Measurements from ENCODE around the gene RADIL.

The RADIL gene

DNA sequence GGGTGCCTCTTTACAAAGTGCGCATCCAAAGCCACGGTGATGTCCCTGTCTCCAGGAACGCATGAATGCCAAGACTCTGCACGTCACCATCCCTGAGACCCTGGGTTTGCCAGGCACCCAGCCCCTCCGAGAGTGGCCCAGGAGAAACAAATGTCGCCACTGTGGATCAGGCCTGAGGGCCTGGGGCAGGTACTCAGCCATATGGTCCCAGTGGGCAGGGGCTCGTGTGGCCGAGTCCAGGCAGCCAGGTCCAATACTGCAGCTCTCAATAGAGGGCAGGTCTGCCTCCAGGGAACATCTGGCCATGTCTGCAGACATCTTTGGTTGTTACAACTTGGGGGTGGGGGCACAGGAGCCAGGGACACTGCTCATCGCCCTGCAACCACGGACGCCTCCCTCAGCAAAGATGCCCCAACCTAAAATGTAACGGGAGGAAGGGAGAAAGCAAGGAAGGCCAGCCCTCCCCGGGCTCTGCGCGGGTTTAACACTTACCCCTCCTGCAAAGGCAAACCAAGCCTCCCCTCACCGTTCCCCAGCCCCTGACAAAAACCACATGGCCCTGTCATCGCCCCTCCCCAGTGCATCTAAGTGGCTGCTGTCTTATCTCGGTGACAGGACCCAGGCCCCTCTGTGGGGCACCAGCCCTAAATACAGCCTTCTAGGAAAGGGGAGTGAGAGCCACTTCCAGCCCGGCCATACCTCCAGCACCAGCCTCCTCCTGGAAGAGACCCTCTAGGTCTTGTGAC is 11.4 kb downstream of the RADIL start:
- DNase-seq: no peak
- Histone ChIP-seq H3K36me3 (ENCODE audit: control insufficient read depth, insufficient read depth, low read length) (no peaks in the 10 kb centered on the region), H3K27me3 (replicated peaks; ENCODE audit: control insufficient read depth, insufficient read depth, low read length, poor library complexity, severe bottlenecking) (no peaks in the 10 kb centered on the region), H3K9me3 (ENCODE audit: control insufficient read depth, low read length) (no peaks in the 10 kb centered on the region), H3K4me3 (ENCODE audit: insufficient read depth, low read depth, low read length, poor library complexity, severe bottlenecking) (no peak overlapping the region), H3K27ac (ENCODE audit: insufficient read depth, low read length, poor library complexity, severe bottlenecking) (no peak overlapping the region), H3K4me1 (ENCODE audit: control insufficient read depth, insufficient read depth, low read length, poor library complexity, severe bottlenecking) (no peaks in the 10 kb centered on the region)

DNA sequence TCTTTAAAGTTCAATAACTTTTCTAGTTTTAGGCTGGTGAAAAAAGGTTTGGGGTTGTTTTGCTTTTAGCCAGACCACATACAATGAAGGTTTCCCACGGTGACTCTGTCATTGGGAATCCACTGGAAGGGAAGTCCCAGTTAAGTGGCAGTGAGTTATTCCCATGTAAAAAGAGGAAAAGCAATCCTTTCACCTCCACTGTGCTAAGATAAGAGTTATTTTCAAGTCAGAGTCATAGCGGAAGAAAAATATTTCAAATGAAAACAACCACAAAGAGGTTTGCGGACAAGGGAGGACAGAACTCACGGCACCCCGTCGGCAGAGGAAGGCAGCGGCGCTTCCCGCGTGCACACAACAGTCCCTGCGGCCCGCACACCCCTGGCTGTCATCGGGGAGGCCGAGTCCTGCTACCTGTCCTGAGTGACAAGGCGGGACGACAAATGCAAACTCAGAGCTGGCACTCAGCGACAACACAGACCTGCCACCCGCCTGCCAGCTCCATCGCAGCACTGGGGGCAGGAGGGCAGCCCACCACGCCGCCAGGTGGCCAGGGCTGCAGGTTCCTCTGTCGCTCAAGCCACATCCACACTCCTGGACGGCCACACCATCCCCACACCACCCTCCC is 12.3 kb downstream of the RADIL start:
- DNase-seq: no peak
- H3K4me3 ChIP-seq (ENCODE audit: insufficient read depth, low read depth, low read length, poor library complexity, severe bottlenecking): no peak overlapping the region
- no peak overlapping the region for H3K27ac ChIP-seq (ENCODE audit: insufficient read depth, low read length, poor library complexity, severe bottlenecking)

DNA sequence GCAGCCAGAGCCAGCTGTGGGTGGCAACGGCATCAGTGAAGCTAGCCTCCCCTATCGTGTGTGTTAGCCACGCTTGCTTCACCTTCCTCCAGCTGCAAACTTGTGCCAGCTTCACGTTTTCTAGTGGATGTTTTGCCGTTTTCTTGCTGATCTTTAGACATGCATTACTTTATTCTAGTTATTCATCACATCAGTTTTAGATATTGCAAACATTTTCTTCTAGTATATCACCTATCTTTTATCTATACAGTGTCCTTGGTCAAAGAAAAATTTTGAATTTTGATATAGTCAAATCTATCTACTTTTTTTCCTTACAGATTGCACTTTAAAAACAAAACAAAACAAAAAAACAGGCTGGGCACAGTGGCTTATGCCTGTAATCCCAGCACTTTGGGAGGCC is 15.0 kb downstream of the RADIL start:
- no peak overlapping the region for H3K27ac ChIP-seq (ENCODE audit: insufficient read depth, low read length, poor library complexity, severe bottlenecking)
- DNase-seq: no peak
- H3K4me3 ChIP-seq (ENCODE audit: insufficient read depth, low read depth, low read length, poor library complexity, severe bottlenecking): no peak overlapping the region
- H3K4me1 ChIP-seq (ENCODE audit: control insufficient read depth, insufficient read depth, low read length, poor library complexity, severe bottlenecking): no peaks in the 10 kb centered on the region
- no peaks in the 10 kb centered on the region for H3K9me3 ChIP-seq (ENCODE audit: control insufficient read depth, low read length)
- H3K27me3 ChIP-seq (replicated peaks; ENCODE audit: control insufficient read depth, insufficient read depth, low read length, poor library complexity, severe bottlenecking): peaks cover 3% of the 10 kb centered on the region
- H3K36me3 ChIP-seq (ENCODE audit: control insufficient read depth, insufficient read depth, low read length): no peaks in the 10 kb centered on the region

More for the DNA sequence above, 12.3 kb downstream of the RADIL start:
- H3K36me3 ChIP-seq (ENCODE audit: control insufficient read depth, insufficient read depth, low read length): no peaks in the 10 kb centered on the region
- no peaks in the 10 kb centered on the region for H3K4me1 ChIP-seq (ENCODE audit: control insufficient read depth, insufficient read depth, low read length, poor library complexity, severe bottlenecking)
- no peaks in the 10 kb centered on the region for H3K9me3 ChIP-seq (ENCODE audit: control insufficient read depth, low read length)
- no peaks in the 10 kb centered on the region for H3K27me3 ChIP-seq (replicated peaks; ENCODE audit: control insufficient read depth, insufficient read depth, low read length, poor library complexity, severe bottlenecking)

DNA sequence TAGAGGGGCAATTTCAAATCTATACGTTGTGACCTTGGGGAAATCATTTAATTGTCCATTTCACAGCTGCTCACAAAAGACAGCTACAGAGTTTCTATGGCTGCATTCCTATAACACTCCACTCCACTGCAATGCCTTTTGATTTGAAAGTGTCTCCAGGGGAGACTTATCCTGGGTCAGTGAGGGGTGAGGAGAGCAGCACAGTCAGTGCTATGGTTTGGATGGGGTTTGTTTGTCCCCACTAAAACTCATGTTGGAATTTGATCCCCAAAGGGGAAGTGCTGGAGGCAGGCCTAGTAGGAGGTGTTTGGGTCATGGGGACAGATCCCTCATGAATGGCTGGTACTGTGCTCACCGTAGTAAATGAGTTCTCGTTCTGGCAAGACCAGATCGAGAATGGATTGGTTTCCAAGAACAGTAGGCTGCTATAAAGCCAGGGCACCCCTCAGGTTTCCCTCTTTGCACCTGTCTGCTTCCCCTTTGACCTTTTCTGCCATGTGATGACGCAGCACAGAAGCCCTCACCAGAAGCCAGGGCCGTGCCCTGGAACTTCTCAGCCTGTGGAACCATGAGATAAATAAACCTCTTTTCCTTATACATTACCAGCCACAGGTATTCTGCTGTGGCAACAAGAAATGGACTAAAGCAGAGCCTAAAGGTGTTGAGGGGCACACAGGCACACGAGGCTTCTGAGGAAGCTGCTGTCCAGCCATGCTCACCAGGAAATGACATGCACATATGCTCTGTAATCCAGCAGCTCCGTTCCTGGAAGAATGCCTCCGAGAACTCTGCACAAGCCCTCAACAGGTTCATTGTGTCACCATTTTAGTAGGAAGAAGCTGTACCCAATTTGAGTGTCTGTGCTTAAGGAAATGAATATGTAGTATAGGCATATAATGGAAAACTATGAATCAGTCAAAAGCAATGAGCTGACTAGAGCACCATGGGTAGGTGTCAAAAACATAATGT is 16.7 kb downstream of the RADIL start:
- Histone ChIP-seq H3K9me3 (ENCODE audit: control insufficient read depth, low read length) (no peaks in the 10 kb centered on the region), H3K27me3 (replicated peaks; ENCODE audit: control insufficient read depth, insufficient read depth, low read length, poor library complexity, severe bottlenecking) (peaks cover 7% of the 10 kb centered on the region), H3K36me3 (ENCODE audit: control insufficient read depth, insufficient read depth, low read length) (no peaks in the 10 kb centered on the region), H3K27ac (ENCODE audit: insufficient read depth, low read length, poor library complexity, severe bottlenecking) (no peak overlapping the region), H3K4me3 (ENCODE audit: insufficient read depth, low read depth, low read length, poor library complexity, severe bottlenecking) (no peak overlapping the region), H3K4me1 (ENCODE audit: control insufficient read depth, insufficient read depth, low read length, poor library complexity, severe bottlenecking) (no peaks in the 10 kb centered on the region)
- no peak for DNase-seq

DNA sequence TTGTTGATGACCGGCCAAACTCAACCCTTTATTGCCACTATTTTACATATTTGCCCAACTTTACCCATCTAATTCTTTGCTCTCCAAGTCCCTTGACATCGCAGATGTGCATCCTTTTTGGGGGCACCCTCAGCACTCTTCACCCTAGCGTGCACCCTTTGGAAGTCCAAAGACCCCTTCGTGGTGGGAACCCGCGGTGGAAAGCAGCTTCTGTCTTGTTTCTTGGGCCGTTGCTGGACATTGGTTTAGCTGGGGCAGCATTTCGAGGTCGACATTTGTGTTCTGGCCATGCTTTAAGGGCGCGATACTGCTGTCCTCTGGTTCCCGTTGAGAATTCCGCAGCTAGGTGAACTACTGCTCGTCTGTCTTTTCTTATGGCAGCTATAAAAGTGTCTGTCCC is 21.4 kb downstream of the RADIL start:
- H3K27ac ChIP-seq (ENCODE audit: insufficient read depth, low read length, poor library complexity, severe bottlenecking): no peak overlapping the region
- no peaks in the 10 kb centered on the region for H3K4me1 ChIP-seq (ENCODE audit: control insufficient read depth, insufficient read depth, low read length, poor library complexity, severe bottlenecking)
- no peaks in the 10 kb centered on the region for H3K36me3 ChIP-seq (ENCODE audit: control insufficient read depth, insufficient read depth, low read length)
- H3K9me3 ChIP-seq (ENCODE audit: control insufficient read depth, low read length): no peaks in the 10 kb centered on the region
- no peak overlapping the region for H3K4me3 ChIP-seq (ENCODE audit: insufficient read depth, low read depth, low read length, poor library complexity, severe bottlenecking)
- H3K27me3 ChIP-seq (replicated peaks; ENCODE audit: control insufficient read depth, insufficient read depth, low read length, poor library complexity, severe bottlenecking): peaks cover 9% of the 10 kb centered on the region
- no peak for DNase-seq

DNA sequence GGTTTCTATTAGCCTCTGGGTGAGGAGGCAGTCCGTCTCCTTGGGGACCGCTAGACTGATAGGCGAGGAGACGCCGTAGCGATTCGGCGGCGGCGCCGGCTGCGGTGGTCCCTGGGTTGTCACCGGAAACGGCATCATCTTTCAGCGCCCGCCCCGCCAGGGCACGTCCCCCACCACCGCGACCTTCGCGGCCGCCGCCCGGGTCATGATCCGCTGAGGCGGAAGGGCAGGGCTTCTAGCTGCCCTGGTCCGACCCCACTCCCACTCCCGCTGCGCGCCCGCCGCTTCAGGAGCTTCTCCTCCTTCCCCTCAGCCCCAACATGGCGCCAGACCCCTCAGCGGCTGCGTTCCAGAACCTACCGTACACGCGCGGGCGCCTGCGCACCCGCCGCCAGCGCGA is 21.8 kb downstream of the RADIL start, which contains the start of gene PAPOLB:
PAPOLB (minus strand) TSS at position 358 of the 400 bp plus-strand sequence; CDS start at position 138, 220 bp downstream.
- DNase-seq: no peak
- no peak within 1 kb of the TSS for H3K4me3 ChIP-seq (ENCODE audit: insufficient read depth, low read depth, low read length, poor library complexity, severe bottlenecking)
- H3K9me3 ChIP-seq (ENCODE audit: control insufficient read depth, low read length): no peaks in the 10 kb centered on the region
- no peaks in the 10 kb centered on the region for H3K4me1 ChIP-seq (ENCODE audit: control insufficient read depth, insufficient read depth, low read length, poor library complexity, severe bottlenecking)
- no peak within 1 kb of the TSS for H3K27ac ChIP-seq (ENCODE audit: insufficient read depth, low read length, poor library complexity, severe bottlenecking)
- H3K36me3 ChIP-seq (ENCODE audit: control insufficient read depth, insufficient read depth, low read length): no peaks in the 10 kb centered on the region
- H3K27me3 ChIP-seq (replicated peaks; ENCODE audit: control insufficient read depth, insufficient read depth, low read length, poor library complexity, severe bottlenecking): peaks cover 9% of the 10 kb centered on the region

DNA sequence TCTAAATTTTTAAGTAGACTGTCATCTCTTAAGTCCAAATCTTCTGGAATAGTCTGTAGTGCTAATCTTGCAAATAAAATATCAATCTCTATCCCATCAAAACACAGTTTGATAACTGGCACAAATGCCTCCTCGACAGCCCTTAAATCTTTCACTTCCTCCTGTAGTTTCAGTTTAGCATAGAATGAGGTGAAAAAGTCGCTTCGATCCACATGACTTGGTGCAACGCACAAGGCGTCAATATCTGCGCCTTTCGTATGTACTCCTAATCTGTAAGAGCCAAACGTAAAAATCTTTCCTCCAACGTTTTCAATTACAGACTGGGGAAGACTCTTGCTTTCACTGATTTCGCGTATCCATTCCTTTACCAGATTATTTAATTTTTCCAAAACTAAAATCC is 22.3 kb downstream of the RADIL start:
- Histone ChIP-seq H3K27me3 (replicated peaks; ENCODE audit: control insufficient read depth, insufficient read depth, low read length, poor library complexity, severe bottlenecking) (peaks cover 9% of the 10 kb centered on the region), H3K4me3 (ENCODE audit: insufficient read depth, low read depth, low read length, poor library complexity, severe bottlenecking) (no peak overlapping the region), H3K4me1 (ENCODE audit: control insufficient read depth, insufficient read depth, low read length, poor library complexity, severe bottlenecking) (no peaks in the 10 kb centered on the region), H3K36me3 (ENCODE audit: control insufficient read depth, insufficient read depth, low read length) (no peaks in the 10 kb centered on the region), H3K9me3 (ENCODE audit: control insufficient read depth, low read length) (no peaks in the 10 kb centered on the region), H3K27ac (ENCODE audit: insufficient read depth, low read length, poor library complexity, severe bottlenecking) (no peak overlapping the region)
- no peak for DNase-seq

DNA sequence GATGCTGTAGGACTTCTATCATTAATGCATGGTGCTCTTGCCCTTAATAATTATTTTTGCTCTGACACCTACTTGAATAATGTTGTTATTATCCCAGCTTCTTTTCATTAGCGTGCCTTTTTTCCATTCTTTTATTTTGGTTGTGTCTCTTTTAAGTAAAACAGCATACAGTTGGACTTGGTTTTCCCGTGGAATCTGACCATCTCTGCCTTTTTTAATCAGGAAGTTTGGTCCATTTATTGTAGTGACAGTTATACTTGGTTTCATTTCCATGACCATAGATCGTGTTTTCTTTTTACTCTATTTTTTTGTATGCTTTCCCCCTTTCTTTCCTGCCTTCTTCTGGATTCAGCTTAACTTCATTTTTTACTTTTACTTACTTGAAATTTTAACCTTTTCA is 26.3 kb downstream of the RADIL start:
- no peak overlapping the region for H3K27ac ChIP-seq (ENCODE audit: insufficient read depth, low read length, poor library complexity, severe bottlenecking)
- H3K4me1 ChIP-seq (ENCODE audit: control insufficient read depth, insufficient read depth, low read length, poor library complexity, severe bottlenecking): no peaks in the 10 kb centered on the region
- no peaks in the 10 kb centered on the region for H3K36me3 ChIP-seq (ENCODE audit: control insufficient read depth, insufficient read depth, low read length)
- H3K27me3 ChIP-seq (replicated peaks; ENCODE audit: control insufficient read depth, insufficient read depth, low read length, poor library complexity, severe bottlenecking): peaks cover 6% of the 10 kb centered on the region
- H3K9me3 ChIP-seq (ENCODE audit: control insufficient read depth, low read length): no peaks in the 10 kb centered on the region
- no peak overlapping the region for H3K4me3 ChIP-seq (ENCODE audit: insufficient read depth, low read depth, low read length, poor library complexity, severe bottlenecking)
- DNase-seq: no peak

DNA sequence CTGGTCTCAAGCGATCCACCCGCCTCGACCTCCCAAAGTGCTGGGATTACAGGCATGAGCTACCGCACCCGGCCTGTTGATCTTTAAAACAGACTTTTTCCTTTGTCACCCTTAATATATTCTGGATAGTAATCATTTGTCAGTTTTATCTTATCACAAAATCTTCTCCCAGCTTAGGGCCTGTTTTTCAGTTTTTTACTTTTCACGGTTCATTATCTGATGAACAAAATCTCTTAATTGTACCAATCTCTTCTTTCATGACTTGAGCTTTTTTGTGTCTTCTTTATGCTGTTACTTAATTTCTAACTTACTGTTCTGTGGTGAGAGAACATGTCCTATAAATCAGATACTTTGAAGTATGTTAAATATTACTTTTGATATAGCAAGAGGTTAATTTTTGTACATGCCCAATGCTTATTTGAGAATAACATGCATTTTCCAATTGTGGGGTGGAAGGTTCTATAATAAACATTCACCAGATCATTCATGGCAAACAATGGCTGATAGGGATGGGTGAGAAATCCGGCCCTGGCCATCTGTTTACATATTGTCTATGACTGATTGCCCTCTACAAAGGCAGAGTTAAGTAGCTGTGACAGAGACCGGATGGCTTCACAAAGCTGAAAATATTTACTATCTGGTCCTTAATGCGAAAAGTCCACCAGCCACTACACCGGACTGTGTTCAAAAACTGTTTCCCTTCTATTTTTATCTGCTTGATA is 27.0 kb downstream of the RADIL start:
- Histone ChIP-seq H3K27me3 (replicated peaks; ENCODE audit: control insufficient read depth, insufficient read depth, low read length, poor library complexity, severe bottlenecking) (no peaks in the 10 kb centered on the region), H3K27ac (ENCODE audit: insufficient read depth, low read length, poor library complexity, severe bottlenecking) (no peak overlapping the region), H3K36me3 (ENCODE audit: control insufficient read depth, insufficient read depth, low read length) (no peaks in the 10 kb centered on the region), H3K9me3 (ENCODE audit: control insufficient read depth, low read length) (no peaks in the 10 kb centered on the region), H3K4me1 (ENCODE audit: control insufficient read depth, insufficient read depth, low read length, poor library complexity, severe bottlenecking) (no peaks in the 10 kb centered on the region), H3K4me3 (ENCODE audit: insufficient read depth, low read depth, low read length, poor library complexity, severe bottlenecking) (no peak overlapping the region)
- no peak for DNase-seq
